OCI-LY3 (cell line): ENCODE measurements around the gene ADAM33.
A peak's percentile ranks its signal among the peaks of the same experiment; 100 is the strongest.

Source experiments
- H2AFZ ChIP-seq: fragments of 200-600, 300-600 bp; shearing (Covaris generic); 2 replicates; pipeline ENCODE4 v1.6.0; 2014; ENCODE audit warnings: antibody characterized with exemption, low read depth, low read length
- H3K27ac ChIP-seq: fragments of 200-600, 300-600 bp; sonication (generic); 2 replicates; pipeline ENCODE4 v1.5.1; 2014; ENCODE audit warnings: mild to moderate bottlenecking, low read length, moderate library complexity, mixed read lengths
- H3K27me3 ChIP-seq: fragments of 200-600, 300-600 bp; sonication (generic); 2 replicates; pipeline ENCODE4 v1.6.1; 2014; ENCODE audit warnings: low read depth, low read length, mixed read lengths
- H3K36me3 ChIP-seq: fragments of 200-600, 300-600 bp; sonication (generic); replicated peaks from 2 replicates; pipeline ENCODE3; 2014; ENCODE audit warnings: low read depth, low read length, mixed read lengths
- H3K4me1 ChIP-seq: fragments of 300-600, 200-600 bp; sonication (generic); 2 replicates; pipeline ENCODE4 v1.6.1; 2014; ENCODE audit warnings: low read length, mixed read lengths
- H3K4me2 ChIP-seq: fragments of 200-600, 300-600 bp; sonication (generic); 2 replicates; pipeline ENCODE4 v1.6.1; 2014; ENCODE audit warnings: low read length, mixed read lengths
- H3K4me3 ChIP-seq: fragments of 300-600, 200-600 bp; sonication (generic); 2 replicates; pipeline ENCODE4 v1.5.1; 2014; ENCODE audit warnings: antibody characterized with exemption, mild to moderate bottlenecking, low read length, moderate library complexity
- H3K79me2 ChIP-seq: fragments of 300-600, 200-600 bp; shearing (Covaris generic); 2 replicates; pipeline ENCODE4 v1.6.1; 2014; ENCODE audit warnings: mild to moderate bottlenecking, low read length, mixed read lengths
- H3K9ac ChIP-seq: fragments of 300-600, 200-600 bp; shearing (Covaris generic); 2 replicates; pipeline ENCODE4 v1.6.0; 2014; ENCODE audit warnings: mild to moderate bottlenecking, low read length, moderate library complexity
- H3K9me3 ChIP-seq: fragments of 200-600, 300-600 bp; shearing (Covaris generic); 2 replicates; pipeline ENCODE4 v1.6.1; 2014; ENCODE audit warnings: low read length, mixed read lengths; ENCODE audit not compliant: insufficient read depth
- H4K20me1 ChIP-seq: fragments of 200-600, 300-600 bp; sonication (generic); 2 replicates; pipeline ENCODE4 v1.6.1; 2016; ENCODE audit warnings: low read length, mixed read lengths; ENCODE audit not compliant: insufficient read depth
- EZH2phosphoT487 ChIP-seq: fragments of 200-600 bp; shearing (Covaris generic); IDR thresholded peaks from 2 replicates; pipeline ENCODE4 v1.6.1; 2018; ENCODE audit warnings: antibody characterized with exemption, mixed run types, low read depth
- TF ChIP-seq, protein P1 (sequence below): fragments of 200-600, 300-600 bp; sonication (generic); IDR thresholded peaks from 2 replicates; pipeline ENCODE4 v1.5.1; 2014; ENCODE audit warnings: antibody characterized with exemption, low read length, low read depth

The ADAM33 gene

GRCh38 chr20:3719046-3719445 is 37.2 kb upstream of the ADAM33 start:
- H3K9ac ChIP-seq, result no peak overlapping the region
- TF ChIP-seq, protein P1, sequence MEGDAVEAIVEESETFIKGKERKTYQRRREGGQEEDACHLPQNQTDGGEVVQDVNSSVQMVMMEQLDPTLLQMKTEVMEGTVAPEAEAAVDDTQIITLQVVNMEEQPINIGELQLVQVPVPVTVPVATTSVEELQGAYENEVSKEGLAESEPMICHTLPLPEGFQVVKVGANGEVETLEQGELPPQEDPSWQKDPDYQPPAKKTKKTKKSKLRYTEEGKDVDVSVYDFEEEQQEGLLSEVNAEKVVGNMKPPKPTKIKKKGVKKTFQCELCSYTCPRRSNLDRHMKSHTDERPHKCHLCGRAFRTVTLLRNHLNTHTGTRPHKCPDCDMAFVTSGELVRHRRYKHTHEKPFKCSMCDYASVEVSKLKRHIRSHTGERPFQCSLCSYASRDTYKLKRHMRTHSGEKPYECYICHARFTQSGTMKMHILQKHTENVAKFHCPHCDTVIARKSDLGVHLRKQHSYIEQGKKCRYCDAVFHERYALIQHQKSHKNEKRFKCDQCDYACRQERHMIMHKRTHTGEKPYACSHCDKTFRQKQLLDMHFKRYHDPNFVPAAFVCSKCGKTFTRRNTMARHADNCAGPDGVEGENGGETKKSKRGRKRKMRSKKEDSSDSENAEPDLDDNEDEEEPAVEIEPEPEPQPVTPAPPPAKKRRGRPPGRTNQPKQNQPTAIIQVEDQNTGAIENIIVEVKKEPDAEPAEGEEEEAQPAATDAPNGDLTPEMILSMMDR, result no peak
- H4K20me1 ChIP-seq, result no peaks in the 10 kb centered on the region
- H3K79me2 ChIP-seq, result no peaks in the 10 kb centered on the region
- no peak overlapping the region for H3K4me2 ChIP-seq
- peaks cover 2% of the 10 kb centered on the region; the same call in 1 of the 2 replicates for H3K4me1 ChIP-seq
- no peak overlapping the region for H2AFZ ChIP-seq
- H3K9me3 ChIP-seq, result no peaks in the 10 kb centered on the region
- H3K4me3 ChIP-seq, result no peak overlapping the region
- no peak overlapping the region for H3K27ac ChIP-seq
- H3K27me3 ChIP-seq, result peaks cover 20% of the 10 kb centered on the region
- no peaks in the 10 kb centered on the region for H3K36me3 ChIP-seq

- Histone ChIP-seq H4K20me1 (no peaks in the 10 kb centered on the region), H3K79me2 (no peaks in the 10 kb centered on the region), H2AFZ (no peak overlapping the region), H3K9ac (no peak overlapping the region), H3K27ac (no peak overlapping the region), H3K4me3 (no peak overlapping the region), H3K4me1 (peaks cover 6% of the 10 kb centered on the region; the same call in 1 of the 2 replicates), H3K9me3 (no peaks in the 10 kb centered on the region), H3K36me3 (no peaks in the 10 kb centered on the region), H3K4me2 (no peak overlapping the region), H3K27me3 (peaks cover 18% of the 10 kb centered on the region)
- TF ChIP-seq, protein P1, result peak; percentile 89
- TF ChIP-seq EZH2phosphoT487, result no peak
These were observed 34.5 kb upstream of the ADAM33 start for GRCh38 chr20:3716195-3716834.

GRCh38 chr20:3714092-3714491 is 32.3 kb upstream of the ADAM33 start:
- Histone ChIP-seq H3K27me3 (0 out of 2 replicates have a peak, but pooled peaks cover 8% of the 10 kb centered on the region), H3K4me3 (no peak overlapping the region), H3K9me3 (no peaks in the 10 kb centered on the region), H4K20me1 (no peaks in the 10 kb centered on the region), H3K36me3 (no peaks in the 10 kb centered on the region), H3K9ac (no peak overlapping the region), H3K27ac (no peak overlapping the region), H3K4me2 (no peak overlapping the region), H2AFZ (no peak overlapping the region), H3K4me1 (peaks cover 6% of the 10 kb centered on the region; the same call in 1 of the 2 replicates), H3K79me2 (no peaks in the 10 kb centered on the region)
- TF ChIP-seq, protein P1, result no peak
- TF ChIP-seq EZH2phosphoT487, result no peak

DNA sequence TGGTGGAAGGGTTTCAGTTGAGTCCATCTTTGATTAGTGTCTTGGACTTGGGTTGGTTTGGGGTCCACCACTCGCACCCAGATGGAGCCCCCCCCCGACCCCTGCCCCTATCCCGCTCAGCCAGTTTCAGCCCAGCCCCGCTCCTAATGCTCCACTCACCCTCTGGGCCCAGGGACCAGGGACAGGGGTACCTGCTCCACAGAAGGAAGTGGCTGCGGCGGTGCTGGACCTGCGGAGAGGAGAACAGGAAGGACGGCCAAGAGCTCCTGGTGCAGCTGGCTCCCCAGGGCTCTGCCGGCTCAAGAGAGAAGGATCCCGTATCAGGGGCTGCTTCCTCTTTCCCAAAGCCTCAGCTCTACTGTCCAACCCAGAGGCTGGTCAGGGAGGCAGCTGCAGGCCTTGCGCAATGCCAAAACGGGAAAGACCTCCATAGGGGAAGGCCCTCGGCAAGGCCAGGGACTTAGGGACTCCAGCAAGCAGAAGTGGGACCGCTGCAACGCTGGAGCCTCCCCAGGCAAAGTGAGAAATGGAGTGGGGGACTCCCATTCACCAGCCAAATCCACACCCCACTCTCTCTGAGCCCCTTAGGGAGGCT is 30.6 kb upstream of the ADAM33 start, which contains the start of gene SIGLEC1:
SIGLEC1 (minus strand) TSS at position 322 of the 595 bp plus-strand sequence. CDS start 5,472 bp downstream, outside the sequence.
- Histone ChIP-seq H3K9me3 (no peaks in the 10 kb centered on the region), H3K36me3 (no peaks in the 10 kb centered on the region), H3K4me2 (no peak within 1 kb of the TSS), H3K9ac (no peak within 1 kb of the TSS), H3K4me1 (peaks cover 6% of the 10 kb centered on the region; the same call in 1 of the 2 replicates), H3K4me3 (no peak within 1 kb of the TSS), H2AFZ (no peak within 1 kb of the TSS), H4K20me1 (no peaks in the 10 kb centered on the region), H3K27ac (no peak within 1 kb of the TSS), H3K79me2 (no peaks in the 10 kb centered on the region), H3K27me3 (0 out of 2 replicates have a peak, but pooled peaks cover 9% of the 10 kb centered on the region)
- no peak for TF ChIP-seq EZH2phosphoT487
- TF ChIP-seq, protein P1, result no peak
